ENCODE results near the gene BOLA1.

BOLA1 gene

GRCh38 chr1:149888999-149889289 is 10.4 kb upstream of the BOLA1 start:
- DNase-seq (ENCODE audit: extremely low spot score) = no peak
- ChIA-PET POLR2A (interaction anchor here (0.6 to 3.3 kb wide), 4 partner anchors 13 to 1575 kb away, joined by 6 to 28 read pairs (median 6); no protein-coding TSS in a partner anchor), CTCF (interaction anchor here (0.7 to 3.7 kb wide), 12 partner anchors 11 to 342 kb away, joined by 3 to 18 read pairs (median 4); partner anchors contain the start of gene BOLA1)
- TF ChIP-seq, protein P1, sequence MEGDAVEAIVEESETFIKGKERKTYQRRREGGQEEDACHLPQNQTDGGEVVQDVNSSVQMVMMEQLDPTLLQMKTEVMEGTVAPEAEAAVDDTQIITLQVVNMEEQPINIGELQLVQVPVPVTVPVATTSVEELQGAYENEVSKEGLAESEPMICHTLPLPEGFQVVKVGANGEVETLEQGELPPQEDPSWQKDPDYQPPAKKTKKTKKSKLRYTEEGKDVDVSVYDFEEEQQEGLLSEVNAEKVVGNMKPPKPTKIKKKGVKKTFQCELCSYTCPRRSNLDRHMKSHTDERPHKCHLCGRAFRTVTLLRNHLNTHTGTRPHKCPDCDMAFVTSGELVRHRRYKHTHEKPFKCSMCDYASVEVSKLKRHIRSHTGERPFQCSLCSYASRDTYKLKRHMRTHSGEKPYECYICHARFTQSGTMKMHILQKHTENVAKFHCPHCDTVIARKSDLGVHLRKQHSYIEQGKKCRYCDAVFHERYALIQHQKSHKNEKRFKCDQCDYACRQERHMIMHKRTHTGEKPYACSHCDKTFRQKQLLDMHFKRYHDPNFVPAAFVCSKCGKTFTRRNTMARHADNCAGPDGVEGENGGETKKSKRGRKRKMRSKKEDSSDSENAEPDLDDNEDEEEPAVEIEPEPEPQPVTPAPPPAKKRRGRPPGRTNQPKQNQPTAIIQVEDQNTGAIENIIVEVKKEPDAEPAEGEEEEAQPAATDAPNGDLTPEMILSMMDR (IDR thresholded peaks at IDR 0.05; ENCODE audit: control extremely low read depth, extremely low read depth, low read depth, missing control alignments) = no peak

GRCh38 chr1:149896575-149896974 is 2.8 kb upstream of the BOLA1 start:
- TF ChIP-seq, protein P1 (IDR thresholded peaks at IDR 0.05; ENCODE audit: control extremely low read depth, extremely low read depth, low read depth, missing control alignments) = no peak
- CTCF ChIA-PET = interaction anchor here (0.7 kb wide), 1 partner anchor 9 kb away, joined by 3 read pairs; a partner anchor contains a TSS
- no peak for DNase-seq (ENCODE audit: extremely low spot score)
- POLR2A ChIA-PET = no interaction called here

GRCh38 chr1:149903836-149904491 is 4.6 kb downstream of the BOLA1 start:
- DNase-seq (ENCODE audit: extremely low spot score) = no peak
- ChIA-PET CTCF (interaction anchor here (1.2 to 1.4 kb wide), 2 partner anchors 10 to 126 kb away, joined by 3 read pairs; no protein-coding TSS in a partner anchor), POLR2A (no interaction called here)
- TF ChIP-seq, protein P1 (IDR thresholded peaks at IDR 0.05; ENCODE audit: control extremely low read depth, extremely low read depth, low read depth, missing control alignments) = no peak

- TF ChIP-seq, protein P1 (IDR thresholded peaks at IDR 0.05; ENCODE audit: control extremely low read depth, extremely low read depth, low read depth, missing control alignments) = no peak
- CTCF ChIA-PET = interaction anchor here (1.6 to 2.0 kb wide), 2 partner anchors 9 to 55 kb away, joined by 4 to 5 read pairs; no protein-coding TSS in a partner anchor
- no peak for DNase-seq (ENCODE audit: extremely low spot score)
- POLR2A ChIA-PET = interaction anchor here (2.9 kb wide), 1 partner anchor 19 kb away, joined by 11 read pairs; a partner anchor contains a TSS
Observed at GRCh38 chr1:149906570-149907075, 7.3 kb downstream of the BOLA1 start.

DNA sequence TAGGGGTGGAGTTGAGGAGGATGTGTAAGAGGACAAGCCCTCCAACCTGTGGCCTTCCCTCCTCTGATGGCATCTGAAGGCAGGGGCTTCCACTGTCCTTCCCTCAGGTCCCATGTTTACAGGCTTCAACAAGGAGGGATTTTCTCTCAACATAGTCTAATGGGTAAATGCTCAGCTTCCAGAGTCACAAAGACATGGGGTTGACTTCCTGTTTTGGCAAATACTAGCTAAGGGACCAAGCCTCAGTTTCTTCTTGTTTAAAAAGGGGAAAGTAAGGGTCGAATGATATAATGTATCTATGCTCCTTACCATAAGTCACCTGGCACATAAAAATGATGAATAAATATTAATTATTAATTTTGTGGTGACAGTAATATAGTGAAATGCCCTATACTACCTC is 15.2 kb downstream of the BOLA1 start:
- CTCF ChIA-PET = interaction anchor here (1.7 to 2.0 kb wide), 2 partner anchors 13 to 33 kb away, joined by 4 to 5 read pairs; no protein-coding TSS in a partner anchor
- no peak for DNase-seq (ENCODE audit: extremely low spot score)
- TF ChIP-seq, protein P1 (IDR thresholded peaks at IDR 0.05; ENCODE audit: control extremely low read depth, extremely low read depth, low read depth, missing control alignments) = no peak
- POLR2A ChIA-PET = no interaction called here

DNA sequence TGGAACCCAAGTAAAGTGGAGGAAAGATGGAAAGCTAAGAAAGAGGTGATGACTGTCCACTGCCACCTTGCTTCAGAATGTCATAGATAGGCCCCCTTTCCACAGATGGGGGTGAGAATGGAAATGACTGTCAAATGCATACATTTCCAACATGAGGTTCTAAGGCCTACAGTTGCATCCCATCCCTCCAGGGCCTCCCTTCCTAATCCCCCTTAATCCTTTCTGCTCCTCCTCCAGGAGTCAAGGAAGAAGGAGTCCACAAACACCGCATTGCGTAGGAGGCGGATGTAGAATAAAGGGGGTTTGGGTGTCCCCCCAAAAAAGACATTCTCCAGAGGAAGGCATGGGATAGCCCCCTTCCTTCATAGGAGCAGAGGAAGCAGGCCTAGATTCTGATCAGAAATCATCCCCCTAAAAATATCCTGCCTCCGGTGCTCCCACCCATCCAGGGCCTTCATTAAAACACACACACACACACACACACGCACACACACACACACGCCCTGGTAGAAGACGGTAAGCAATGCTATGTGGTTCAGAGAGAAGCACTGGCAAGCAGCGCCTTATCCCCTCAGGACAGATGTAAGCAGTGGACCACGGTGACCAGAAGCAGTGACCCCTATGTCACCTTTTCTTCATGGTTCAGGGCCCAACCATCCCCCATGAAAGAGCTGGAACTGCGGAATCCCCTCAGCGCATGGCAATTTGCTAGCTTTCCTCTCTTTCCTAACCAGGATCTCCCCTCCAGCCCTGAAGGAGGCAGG is 16.2 kb downstream of the BOLA1 start:
- CTCF ChIA-PET = interaction anchor here (1.0 to 2.0 kb wide), 7 partner anchors 8 to 47 kb away, joined by 3 to 5 read pairs (median 4); no protein-coding TSS in a partner anchor
- DNase-seq (ENCODE audit: extremely low spot score) = no peak
- TF ChIP-seq, protein P1 (IDR thresholded peaks at IDR 0.05; ENCODE audit: control extremely low read depth, extremely low read depth, low read depth, missing control alignments) = no peak
- POLR2A ChIA-PET = interaction anchor here (0.6 to 0.7 kb wide), 2 partner anchors 29 to 1245 kb away, joined by 3 read pairs; a partner anchor contains a TSS

Data from GM10248 (cell line).